Subcutaneous adipose tissue (tissue), 4 donors: ENCODE measurements around the gene ACYP1. TPM values are rescaled to one million over a fixed set of nuclear protein-coding genes. Genes with fewer than 3 reads are reported as not detected.

ENCODE experiments used
- CTCF ChIP-seq: fragments of 450-650 bp; IDR thresholded peaks from one replicate; pipeline ENCODE4 v1.5.1; 2016; ENCODE audit warnings: low read depth, mild to moderate bottlenecking, control low read depth, antibody characterized with exemption, moderate library complexity
- total RNA-seq, 4 donors: library from RNA; depleted of rRNA; stranded (reverse); fragments of >200 nt; gene quantifications; one replicate each; pipeline ENCODE4 v1.1.0, GENCODE V29; 2016

Gene ACYP1
- total RNA-seq, 4 donors from 2014 or later: 8.1 to 14.1 (median 11.5) TPM

DNA sequence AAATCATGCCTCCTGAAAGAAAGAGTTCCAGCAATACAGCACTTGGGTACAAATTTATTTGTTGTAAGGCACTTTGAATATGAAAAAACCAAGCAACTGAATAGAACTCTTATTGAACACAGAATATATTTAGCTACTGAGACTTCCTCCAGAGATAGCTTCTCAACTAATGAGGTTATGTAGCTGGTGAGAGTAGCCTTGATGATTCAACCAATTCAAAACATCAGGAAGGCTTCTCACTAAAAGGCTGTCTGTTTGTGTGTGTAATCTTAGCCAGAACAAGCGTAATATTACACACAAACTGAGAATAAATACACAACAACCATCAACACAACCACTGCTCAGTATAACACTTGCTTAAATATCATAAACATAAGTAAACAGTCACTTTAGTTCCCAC lies 40.7 kb downstream of the ACYP1 start:
- no peak for TF ChIP-seq CTCF

DNA sequence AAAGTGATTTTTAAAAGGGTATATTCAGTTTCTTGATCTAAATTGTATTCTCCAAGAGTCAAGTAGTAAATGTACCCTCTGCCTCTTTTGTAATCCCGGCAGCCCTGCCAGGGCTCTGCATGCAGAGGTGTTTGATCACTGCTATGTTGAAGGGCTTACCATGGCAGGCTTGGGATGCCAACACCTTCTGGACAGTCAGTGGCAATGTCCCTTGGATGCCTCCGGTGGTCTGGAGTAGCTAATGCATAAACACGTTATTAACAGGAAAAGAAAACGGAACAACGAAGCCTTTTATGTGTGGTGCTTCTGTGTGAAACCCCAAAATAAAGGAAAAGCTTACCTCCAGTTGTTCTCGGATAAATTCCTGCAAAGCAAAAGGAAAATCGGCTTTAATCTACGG lies 41.2 kb downstream of the ACYP1 start:
- no peak for TF ChIP-seq CTCF

DNA sequence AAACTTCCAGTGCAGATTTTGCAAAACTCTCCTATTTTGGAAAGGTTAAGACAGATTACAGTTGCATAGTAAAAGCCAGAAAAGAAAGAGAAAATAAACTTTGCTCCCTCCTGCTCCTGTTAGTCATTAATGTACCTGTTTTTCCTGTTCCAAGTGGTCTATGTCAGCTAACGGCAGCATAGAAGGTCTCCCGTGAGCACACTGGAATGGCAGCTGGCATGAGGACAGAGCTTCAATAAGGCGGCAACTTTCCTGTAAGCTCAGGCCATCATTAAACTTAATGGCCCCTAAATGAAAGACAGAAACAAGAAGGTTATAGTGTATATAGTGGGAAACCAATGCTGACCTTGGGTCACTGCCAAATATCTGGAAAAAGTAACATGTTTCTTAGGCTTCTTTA lies 45.1 kb downstream of the ACYP1 start:
- no peak for TF ChIP-seq CTCF

DNA sequence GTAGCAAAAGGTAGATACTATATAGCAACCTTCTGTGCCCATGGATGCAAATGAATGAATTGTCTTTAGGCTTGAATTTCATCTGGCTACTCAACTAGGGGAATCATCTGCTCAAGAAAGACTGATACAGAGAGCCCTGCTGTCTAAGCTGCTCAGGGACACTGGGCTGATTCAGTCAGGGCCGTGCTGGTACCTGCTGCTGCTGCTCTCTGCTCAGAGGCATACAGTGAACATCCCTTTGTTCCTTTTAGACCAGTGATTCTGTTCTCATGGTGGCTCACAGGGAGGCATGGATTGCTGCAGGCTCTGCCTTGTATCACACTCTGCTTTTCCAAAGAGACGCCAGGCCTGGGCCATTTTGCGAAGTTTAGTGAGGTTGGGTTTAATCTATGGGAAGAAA lies 47.0 kb downstream of the ACYP1 start:
- no peak for TF ChIP-seq CTCF

- TF ChIP-seq CTCF: no peak
Observed at GRCh38 chr14:75015496-75015895, 48.3 kb downstream of the ACYP1 start.

DNA sequence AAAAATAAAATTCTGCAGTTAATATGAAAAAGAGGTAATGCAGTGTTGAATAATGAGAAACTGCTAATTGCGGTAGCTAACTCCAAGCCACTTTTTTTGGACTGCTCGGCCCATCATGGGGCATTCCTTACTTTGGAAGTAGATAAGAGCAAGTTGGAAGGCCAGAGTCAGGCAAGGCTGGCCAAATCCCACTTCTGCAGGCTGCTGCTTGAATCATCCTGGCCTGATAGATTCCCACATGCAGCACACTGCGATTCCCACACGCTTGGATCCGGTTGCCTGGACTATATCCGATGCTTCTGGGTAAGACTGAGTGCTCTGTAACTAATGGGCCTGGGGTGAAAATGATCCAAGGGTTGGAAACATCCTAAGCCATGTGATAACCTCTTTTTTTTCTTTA lies 50.5 kb downstream of the ACYP1 start:
- TF ChIP-seq CTCF: no peak

GRCh38 chr14:75011356-75011994 lies 52.3 kb downstream of the ACYP1 start:
- no peak for TF ChIP-seq CTCF
